ENCODE results near the gene NPLOC4. TPM values are rescaled to one million over a fixed set of nuclear protein-coding genes. Genes with fewer than 3 reads are reported as not detected.
A peak's percentile ranks its signal among the peaks of the same experiment; 100 is the strongest.

NPLOC4 gene
- polyA plus RNA-seq, 1 donor = 47.8 TPM

DNA sequence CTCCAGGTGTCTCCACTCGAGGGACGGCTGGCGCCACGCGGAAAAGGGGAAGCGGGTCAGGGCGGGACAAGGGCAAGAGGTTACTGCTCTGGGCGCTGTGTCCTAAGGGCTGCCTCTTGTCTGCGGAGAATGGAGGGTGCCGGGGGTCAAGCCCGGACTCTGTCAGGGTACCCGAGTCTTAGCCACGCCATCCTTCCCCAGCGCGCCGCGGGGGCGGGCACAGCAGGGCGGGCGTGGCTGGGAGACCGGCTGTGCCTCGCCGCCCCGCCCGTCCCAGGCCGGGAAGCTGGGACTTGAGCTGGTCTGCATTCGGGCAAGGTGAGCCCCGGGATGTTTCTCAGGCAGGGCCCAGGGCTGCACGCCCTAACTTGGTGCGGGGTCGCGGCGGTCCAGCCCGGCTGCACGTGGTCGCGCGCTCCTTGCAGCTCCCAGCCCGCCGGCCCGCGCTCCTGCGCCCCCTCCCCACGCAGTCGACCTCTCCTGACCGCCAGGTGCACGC is 118.1 kb downstream of the NPLOC4 start:
- peak in 1 of 2 donors; percentile 69 for DNase-seq
- peaks cover 39% of the 10 kb centered on the region for H3K4me1 ChIP-seq (ENCODE audit: control insufficient read depth, insufficient read depth, low read length)
- no CpG with 5 or more reads among the region's 47 CpGs for WGBS (ENCODE audit: insufficient coverage, low lambda C conversion rate)
- H3K36me3 ChIP-seq (ENCODE audit: control insufficient read depth, insufficient read depth, low read length) = no peaks in the 10 kb centered on the region
- H3K27me3 ChIP-seq (ENCODE audit: control insufficient read depth, insufficient read depth, low read length) = peaks cover 3% of the 10 kb centered on the region
- H3K9me3 ChIP-seq (ENCODE audit: control insufficient read depth, low read depth, low read length) = no peaks in the 10 kb centered on the region
- peak overlapping the region; percentile 20 for H3K27ac ChIP-seq (ENCODE audit: low read length)
- peak overlapping the region; percentile 51 for H3K4me3 ChIP-seq (ENCODE audit: low read length)

DNA sequence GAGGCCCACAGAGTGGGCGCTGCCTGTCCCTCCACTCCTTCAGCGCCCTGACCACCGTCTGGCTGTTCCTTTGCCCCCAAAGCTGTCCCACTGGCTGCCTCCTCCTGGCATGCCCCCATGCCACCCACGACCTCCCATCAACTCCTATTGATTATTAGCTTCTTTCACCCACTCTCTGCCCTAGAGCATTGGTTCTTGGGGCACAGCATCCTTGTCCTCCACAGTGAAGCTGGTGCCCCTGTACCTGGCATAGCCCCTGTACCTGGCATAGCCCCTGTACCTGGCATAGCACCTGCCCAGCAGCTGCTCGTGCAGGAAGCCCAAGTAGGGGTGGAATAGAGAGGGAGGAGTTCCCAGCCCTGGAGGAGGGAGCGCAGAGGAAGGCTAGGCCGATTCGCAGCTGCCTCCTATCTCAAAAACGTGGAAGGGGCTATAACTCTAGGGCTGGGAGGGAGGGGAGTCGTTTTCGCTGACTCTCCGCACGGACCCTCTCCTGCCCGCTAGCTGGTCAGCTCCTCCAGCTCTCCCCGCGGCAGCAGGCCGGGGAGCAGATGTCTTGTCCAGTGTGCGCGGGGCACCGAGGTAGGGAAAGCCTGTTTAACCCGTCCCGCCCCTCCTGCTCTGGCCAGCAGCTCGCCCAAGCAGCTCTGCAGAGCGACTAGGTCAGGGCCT is 118.7 kb downstream of the NPLOC4 start:
- peaks cover 37% of the 10 kb centered on the region for H3K4me1 ChIP-seq (ENCODE audit: control insufficient read depth, insufficient read depth, low read length)

DNA sequence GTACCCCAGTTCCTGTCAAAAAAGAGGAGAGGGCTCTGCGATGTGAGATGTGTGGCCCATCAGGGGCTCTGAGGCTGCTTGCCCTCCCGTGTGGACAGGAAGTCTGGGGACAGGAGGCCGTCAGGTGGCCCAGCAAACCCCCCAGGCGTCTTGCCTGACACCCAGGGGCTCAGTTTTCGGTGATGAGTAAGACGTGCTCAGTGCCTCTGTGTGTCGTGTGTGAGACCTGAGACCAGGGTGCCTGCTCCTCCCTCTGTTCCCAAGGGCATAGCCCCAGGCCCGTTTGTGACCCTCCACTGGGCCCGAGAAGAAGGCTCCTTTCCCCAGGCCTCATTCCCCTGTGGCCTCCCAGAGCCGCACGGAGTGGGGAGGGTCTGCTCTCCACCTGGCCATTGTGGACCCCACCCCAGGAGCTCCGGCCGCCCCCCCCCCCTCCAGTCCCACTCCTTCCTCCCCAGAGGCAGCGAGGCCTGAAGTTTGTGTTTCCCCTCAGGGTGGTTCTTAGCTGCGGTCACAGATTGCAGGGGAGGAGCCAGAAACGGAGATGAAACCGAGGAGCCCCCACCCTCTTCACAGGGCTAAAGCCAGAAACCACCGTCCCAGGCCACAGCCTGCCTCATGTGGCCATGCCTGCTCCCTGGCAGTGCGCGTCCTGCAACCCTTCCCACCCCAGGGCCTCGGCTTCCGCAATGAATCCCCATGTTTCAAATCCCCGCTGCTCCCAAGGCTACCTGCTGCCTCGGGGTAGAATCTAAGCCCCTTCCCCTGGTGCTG is 119.4 kb downstream of the NPLOC4 start:
- Histone ChIP-seq H3K27me3 (ENCODE audit: control insufficient read depth, insufficient read depth, low read length) (peaks cover 3% of the 10 kb centered on the region), H3K36me3 (ENCODE audit: control insufficient read depth, insufficient read depth, low read length) (no peaks in the 10 kb centered on the region), H3K4me3 (ENCODE audit: low read length) (no peak overlapping the region), H3K9me3 (ENCODE audit: control insufficient read depth, low read depth, low read length) (no peaks in the 10 kb centered on the region), H3K27ac (ENCODE audit: low read length) (no peak overlapping the region), H3K4me1 (ENCODE audit: control insufficient read depth, insufficient read depth, low read length) (peaks cover 32% of the 10 kb centered on the region)
- no CpG with 5 or more reads among the region's 24 CpGs for WGBS (ENCODE audit: insufficient coverage, low lambda C conversion rate)
- DNase-seq = no peak

More for the DNA sequence above, 118.7 kb downstream of the NPLOC4 start:
- peaks cover 3% of the 10 kb centered on the region for H3K27me3 ChIP-seq (ENCODE audit: control insufficient read depth, insufficient read depth, low read length)
- H3K27ac ChIP-seq (ENCODE audit: low read length) = peak overlapping the region; percentile 20
- WGBS (ENCODE audit: insufficient coverage, low lambda C conversion rate) = no CpG with 5 or more reads among the region's 24 CpGs
- H3K36me3 ChIP-seq (ENCODE audit: control insufficient read depth, insufficient read depth, low read length) = no peaks in the 10 kb centered on the region
- H3K9me3 ChIP-seq (ENCODE audit: control insufficient read depth, low read depth, low read length) = no peaks in the 10 kb centered on the region
- peak overlapping the region; percentile 8 for H3K4me3 ChIP-seq (ENCODE audit: low read length)
- DNase-seq = no peak

DNA sequence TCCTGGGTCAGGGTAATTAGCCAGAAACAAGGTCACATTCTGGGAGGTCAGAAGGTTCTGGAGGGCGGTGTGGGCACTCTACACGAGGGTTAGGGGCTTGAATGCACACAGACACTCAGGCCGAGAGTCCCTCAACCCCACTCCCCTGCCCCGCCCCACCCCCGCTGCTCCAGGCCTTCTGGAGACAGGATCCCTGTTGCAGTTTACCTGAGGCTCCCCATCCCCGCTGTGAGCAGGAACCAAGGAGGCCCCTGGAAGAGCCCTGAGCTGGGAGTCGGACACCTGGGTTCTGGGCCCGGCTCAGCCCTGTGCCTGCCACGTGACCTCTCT is 119.9 kb downstream of the NPLOC4 start:
- H3K27me3 ChIP-seq (ENCODE audit: control insufficient read depth, insufficient read depth, low read length) = peaks cover 3% of the 10 kb centered on the region
- WGBS (ENCODE audit: insufficient coverage, low lambda C conversion rate) = no CpG with 5 or more reads among the region's 9 CpGs
- DNase-seq = no peak
- H3K27ac ChIP-seq (ENCODE audit: low read length) = no peak overlapping the region
- no peaks in the 10 kb centered on the region for H3K36me3 ChIP-seq (ENCODE audit: control insufficient read depth, insufficient read depth, low read length)
- H3K9me3 ChIP-seq (ENCODE audit: control insufficient read depth, low read depth, low read length) = no peaks in the 10 kb centered on the region
- H3K4me3 ChIP-seq (ENCODE audit: low read length) = no peak overlapping the region
- peaks cover 32% of the 10 kb centered on the region for H3K4me1 ChIP-seq (ENCODE audit: control insufficient read depth, insufficient read depth, low read length)

DNA sequence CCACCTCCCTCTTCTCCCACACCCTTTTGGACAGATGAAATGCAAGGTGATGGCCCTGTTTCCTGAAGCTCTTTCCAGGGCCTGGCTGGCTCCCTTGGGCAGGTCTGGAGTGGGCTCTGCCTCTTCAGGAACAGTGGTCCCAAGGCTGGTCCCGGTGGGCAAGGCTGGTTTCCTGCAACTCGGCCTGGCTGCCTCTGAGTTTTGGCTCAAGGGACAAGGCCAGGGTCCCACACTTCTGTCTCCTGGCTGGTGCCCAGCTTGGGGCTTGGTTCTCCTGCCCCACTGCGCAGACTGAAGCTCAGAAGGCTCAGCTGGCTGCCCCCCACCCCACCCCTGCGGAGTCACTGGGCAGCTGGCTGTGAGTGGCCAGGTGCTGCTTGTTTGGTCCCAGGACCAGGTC is 120.5 kb downstream of the NPLOC4 start:
- Histone ChIP-seq H3K4me3 (ENCODE audit: low read length) (no peak overlapping the region), H3K27me3 (ENCODE audit: control insufficient read depth, insufficient read depth, low read length) (peaks cover 3% of the 10 kb centered on the region), H3K36me3 (ENCODE audit: control insufficient read depth, insufficient read depth, low read length) (peaks cover 5% of the 10 kb centered on the region), H3K27ac (ENCODE audit: low read length) (no peak overlapping the region), H3K4me1 (ENCODE audit: control insufficient read depth, insufficient read depth, low read length) (peaks cover 32% of the 10 kb centered on the region), H3K9me3 (ENCODE audit: control insufficient read depth, low read depth, low read length) (no peaks in the 10 kb centered on the region)
- no peak for DNase-seq
- WGBS (ENCODE audit: insufficient coverage, low lambda C conversion rate) = no CpG with 5 or more reads among the region's 4 CpGs

DNA sequence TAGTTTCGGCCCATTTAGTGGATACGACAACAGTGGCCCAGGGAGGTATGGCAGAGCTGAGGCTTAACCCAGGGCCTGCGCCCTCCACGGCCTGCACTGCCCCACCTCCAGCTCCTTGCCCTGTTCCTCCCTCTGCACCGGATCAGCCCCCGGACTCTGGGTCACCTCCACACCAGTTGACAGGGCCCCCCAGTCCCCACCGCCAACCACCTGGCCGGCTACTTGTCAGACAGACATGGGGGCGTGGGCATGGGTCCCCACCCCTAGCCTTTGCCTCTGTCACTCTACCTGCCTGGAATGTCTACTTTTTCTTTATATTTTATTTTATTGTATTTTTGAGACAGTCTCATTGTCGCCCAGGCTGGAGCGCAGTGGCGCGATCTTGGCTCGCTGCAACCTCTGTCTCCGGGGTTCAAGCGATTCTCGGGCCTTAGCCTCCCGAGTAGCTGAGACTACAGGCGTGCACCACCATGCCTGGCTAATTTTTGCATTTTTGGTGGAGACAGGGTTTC is 121.3 kb downstream of the NPLOC4 start:
- Histone ChIP-seq H3K4me1 (ENCODE audit: control insufficient read depth, insufficient read depth, low read length) (peaks cover 32% of the 10 kb centered on the region), H3K36me3 (ENCODE audit: control insufficient read depth, insufficient read depth, low read length) (peaks cover 13% of the 10 kb centered on the region), H3K27ac (ENCODE audit: low read length) (peak overlapping the region; percentile 96), H3K4me3 (ENCODE audit: low read length) (peak overlapping the region; percentile 74), H3K27me3 (ENCODE audit: control insufficient read depth, insufficient read depth, low read length) (peaks cover 3% of the 10 kb centered on the region), H3K9me3 (ENCODE audit: control insufficient read depth, low read depth, low read length) (no peaks in the 10 kb centered on the region)
- WGBS (ENCODE audit: insufficient coverage, low lambda C conversion rate) = no CpG with 5 or more reads among the region's 19 CpGs
- no peak for DNase-seq

DNA sequence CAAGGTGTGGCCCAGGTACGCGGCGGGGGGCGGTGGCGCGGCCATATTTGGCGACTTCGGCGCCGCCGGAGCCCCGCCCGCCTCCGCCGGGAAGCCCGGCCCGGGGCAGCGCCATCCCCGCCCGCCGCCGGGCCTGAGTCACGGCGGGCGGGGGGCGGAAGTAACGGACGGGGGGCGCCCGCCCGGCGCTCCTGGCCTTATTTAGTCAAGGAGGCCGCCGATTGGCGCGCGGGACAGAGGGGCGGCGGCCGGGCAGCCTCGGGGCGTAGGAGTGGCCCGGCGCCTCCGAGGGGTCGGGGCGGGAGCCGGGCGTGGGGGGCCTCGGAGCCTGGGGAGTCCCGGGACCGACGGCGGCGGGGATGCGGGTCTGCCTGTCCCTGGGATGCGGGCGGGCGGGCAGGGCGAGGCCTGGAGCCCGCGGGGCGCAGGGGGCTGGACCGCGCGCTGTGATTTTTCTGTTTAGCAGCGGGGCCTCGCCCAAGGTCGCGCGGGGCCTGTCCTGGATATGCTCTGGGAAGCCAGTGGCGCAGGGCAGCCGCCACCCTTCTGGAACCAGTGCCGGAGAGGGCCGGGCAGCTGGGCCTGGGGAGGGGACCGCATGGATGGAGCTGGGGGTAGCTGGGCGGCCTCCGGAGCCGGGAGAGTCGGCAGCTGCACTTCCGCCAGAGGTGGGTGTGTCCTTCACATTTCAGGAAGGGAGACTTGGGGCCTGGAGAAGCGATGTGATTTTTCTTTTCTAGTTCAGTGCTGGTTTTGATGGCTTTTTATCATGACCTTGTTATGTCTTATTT is 122.0 kb downstream of the NPLOC4 start:
- Histone ChIP-seq H3K27me3 (ENCODE audit: control insufficient read depth, insufficient read depth, low read length) (peaks cover 3% of the 10 kb centered on the region), H3K4me3 (ENCODE audit: low read length) (peak overlapping the region; percentile 74), H3K36me3 (ENCODE audit: control insufficient read depth, insufficient read depth, low read length) (peaks cover 20% of the 10 kb centered on the region), H3K27ac (ENCODE audit: low read length) (peak overlapping the region; percentile 96), H3K9me3 (ENCODE audit: control insufficient read depth, low read depth, low read length) (peaks cover 3% of the 10 kb centered on the region), H3K4me1 (ENCODE audit: control insufficient read depth, insufficient read depth, low read length) (peaks cover 27% of the 10 kb centered on the region)
- DNase-seq = peak; percentile 82 to 87
- whole genome bisulfite sequencing (ENCODE audit: insufficient coverage, low lambda C conversion rate) = no CpG with 5 or more reads among the region's 82 CpGs

DNA sequence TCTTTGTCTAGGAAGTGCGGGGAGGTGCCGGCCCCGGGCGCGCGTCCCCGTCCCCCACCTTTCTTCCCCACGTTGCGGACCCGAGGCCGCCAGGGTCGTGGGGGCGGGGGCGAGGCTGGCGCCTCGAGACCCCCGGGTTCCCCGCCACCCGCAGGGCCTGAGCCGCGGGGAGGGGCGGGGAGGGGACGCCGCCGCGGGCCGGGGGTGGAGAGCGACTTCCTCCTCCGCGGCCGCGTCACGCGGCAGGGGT is 122.5 kb downstream of the NPLOC4 start:
- Histone ChIP-seq H3K27me3 (ENCODE audit: control insufficient read depth, insufficient read depth, low read length) (no peaks in the 10 kb centered on the region), H3K36me3 (ENCODE audit: control insufficient read depth, insufficient read depth, low read length) (peaks cover 25% of the 10 kb centered on the region), H3K4me3 (ENCODE audit: low read length) (peak overlapping the region; percentile 74), H3K4me1 (ENCODE audit: control insufficient read depth, insufficient read depth, low read length) (peaks cover 24% of the 10 kb centered on the region), H3K27ac (ENCODE audit: low read length) (peak overlapping the region; percentile 100), H3K9me3 (ENCODE audit: control insufficient read depth, low read depth, low read length) (peaks cover 3% of the 10 kb centered on the region)
- no peak for DNase-seq
- WGBS (ENCODE audit: insufficient coverage, low lambda C conversion rate) = no CpG with 5 or more reads among the region's 34 CpGs

DNA sequence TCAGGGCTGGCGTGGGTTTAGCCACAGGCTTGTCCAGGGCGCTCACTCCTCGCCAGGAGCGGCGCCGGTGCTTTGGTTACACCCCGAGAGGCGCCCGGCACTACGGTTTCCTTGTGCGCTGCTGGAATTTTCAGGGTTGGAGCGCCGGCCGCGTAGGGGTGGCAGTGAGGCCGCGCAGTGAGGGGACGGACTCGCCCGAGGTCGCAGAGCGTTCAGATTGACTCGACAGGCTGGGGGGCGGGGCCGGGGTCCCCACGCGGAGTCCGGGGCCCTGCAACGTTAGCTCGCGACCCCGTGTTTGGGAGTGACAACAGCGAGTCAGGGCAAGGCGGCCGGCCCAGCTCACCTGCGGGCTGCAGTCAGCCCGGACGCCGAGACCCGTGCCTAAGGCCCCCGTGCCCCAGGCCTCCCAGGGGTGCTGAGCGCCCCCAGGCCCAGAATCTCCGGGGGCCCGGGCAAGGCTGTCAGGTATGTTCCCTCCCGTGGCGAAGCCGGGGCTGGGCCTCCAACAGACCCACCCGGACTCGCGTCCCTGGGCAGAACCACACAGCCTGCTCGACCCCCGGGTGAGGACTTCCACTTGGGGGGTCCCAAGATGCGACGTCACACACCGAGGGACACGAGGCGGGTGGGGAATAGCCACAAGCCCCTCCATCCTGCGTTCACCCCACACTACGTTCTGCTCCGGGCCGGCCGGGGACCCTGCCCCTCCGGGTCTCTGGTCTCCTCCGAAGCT is 123.0 kb downstream of the NPLOC4 start:
- H3K27ac ChIP-seq (ENCODE audit: low read length) = peak overlapping the region; percentile 100
- no peaks in the 10 kb centered on the region for H3K27me3 ChIP-seq (ENCODE audit: control insufficient read depth, insufficient read depth, low read length)
- peak in 1 of 2 donors; percentile 81 for DNase-seq
- peaks cover 29% of the 10 kb centered on the region for H3K4me1 ChIP-seq (ENCODE audit: control insufficient read depth, insufficient read depth, low read length)
- peak overlapping the region; percentile 74 for H3K4me3 ChIP-seq (ENCODE audit: low read length)
- no CpG with 5 or more reads among the region's 64 CpGs for WGBS (ENCODE audit: insufficient coverage, low lambda C conversion rate)
- peaks cover 3% of the 10 kb centered on the region for H3K9me3 ChIP-seq (ENCODE audit: control insufficient read depth, low read depth, low read length)
- peaks cover 30% of the 10 kb centered on the region for H3K36me3 ChIP-seq (ENCODE audit: control insufficient read depth, insufficient read depth, low read length)

DNA sequence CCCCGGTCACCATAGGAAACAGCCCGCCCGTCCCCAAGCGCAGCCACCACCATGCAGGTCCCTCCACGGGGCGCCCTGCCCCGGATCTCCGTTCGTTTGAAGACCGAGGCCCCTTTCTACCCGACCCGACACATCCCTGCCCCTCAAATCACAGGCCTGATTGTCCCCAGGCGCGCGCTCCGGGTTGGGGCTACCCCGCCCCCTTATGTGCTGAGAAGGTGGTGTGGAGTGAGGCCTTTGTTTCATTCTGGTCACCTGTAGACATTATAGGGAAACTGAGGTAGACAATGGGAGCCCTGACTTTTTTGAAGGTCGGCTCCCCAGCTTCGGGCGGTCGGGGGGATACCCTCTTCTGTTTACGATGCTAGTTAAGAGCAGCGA is 123.5 kb downstream of the NPLOC4 start:
- Histone ChIP-seq H3K4me3 (ENCODE audit: low read length) (peak overlapping the region; percentile 74), H3K4me1 (ENCODE audit: control insufficient read depth, insufficient read depth, low read length) (peaks cover 29% of the 10 kb centered on the region), H3K27me3 (ENCODE audit: control insufficient read depth, insufficient read depth, low read length) (no peaks in the 10 kb centered on the region), H3K36me3 (ENCODE audit: control insufficient read depth, insufficient read depth, low read length) (peaks cover 35% of the 10 kb centered on the region), H3K27ac (ENCODE audit: low read length) (peak overlapping the region; percentile 100), H3K9me3 (ENCODE audit: control insufficient read depth, low read depth, low read length) (peaks cover 3% of the 10 kb centered on the region)
- DNase-seq = peak in 1 of 2 donors; percentile 80
- no CpG with 5 or more reads among the region's 23 CpGs for WGBS (ENCODE audit: insufficient coverage, low lambda C conversion rate)
